GM20000 (cell line): ENCODE data around the gene LGI4.
"Not testable (repeated sequence)": the region's sequence is repeated elsewhere in the genome, so short reads cannot be mapped to it uniquely, and the experiment has no call there.

Experiments used
- DNase-seq: peaks from one replicate; pipeline ENCODE4 v3.0.0; 2012; ENCODE audit warnings: low spot score
- TF ChIP-seq, protein P1 (sequence below): IDR thresholded peaks from 2 replicates; pipeline ENCODE4 v1.5.1; 2012; ENCODE audit warnings: mild to moderate bottlenecking, control low read depth; ENCODE audit errors: extremely low read depth, missing control alignments

LGI4 gene

DNA sequence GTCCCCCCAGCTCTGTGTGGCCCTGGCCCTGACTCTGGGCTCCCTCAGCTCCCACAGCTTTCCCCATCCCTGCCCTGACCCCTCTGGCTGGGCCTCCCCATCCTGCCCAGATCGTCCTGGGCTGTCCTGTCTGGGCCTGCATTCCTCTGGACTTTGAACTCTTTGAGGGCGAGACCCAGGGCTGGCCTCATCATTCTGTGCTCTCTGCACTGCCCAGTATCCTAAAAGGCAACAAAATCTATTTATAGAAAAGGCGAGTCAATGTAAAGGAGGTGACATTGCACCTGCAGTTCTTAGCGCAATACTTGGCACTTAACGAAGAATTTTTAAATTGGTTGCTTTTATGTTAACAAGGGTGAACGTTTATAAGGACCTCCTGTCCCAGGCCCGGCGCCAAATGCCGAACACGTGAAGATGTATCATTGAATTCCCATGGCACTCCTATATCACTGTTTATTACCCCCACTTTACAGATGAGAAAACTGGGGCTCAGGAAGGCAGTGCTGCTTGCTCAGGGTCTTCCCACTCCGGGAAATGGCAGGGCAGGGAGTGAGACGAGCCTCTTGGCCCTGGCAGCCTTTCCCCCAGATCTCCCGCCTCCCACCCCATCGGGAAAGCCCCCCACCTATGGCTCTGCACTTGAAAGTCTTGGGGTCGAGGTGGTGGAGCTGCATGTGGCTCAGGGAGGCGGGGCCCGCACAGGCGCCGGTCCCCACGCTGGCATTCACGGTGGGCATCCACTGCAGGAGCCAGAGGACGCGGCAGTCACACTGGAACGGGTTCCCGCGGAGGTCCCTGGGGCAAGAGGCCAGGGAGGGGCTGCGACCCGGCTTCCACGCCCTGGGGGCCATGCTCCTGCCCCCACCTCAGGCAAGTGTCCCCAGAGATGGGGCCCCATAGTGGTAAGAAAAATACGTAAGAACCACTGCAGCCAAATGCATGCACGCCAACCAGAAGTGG, 3.8 kb downstream of the LGI4 start:
- TF ChIP-seq, protein P1, sequence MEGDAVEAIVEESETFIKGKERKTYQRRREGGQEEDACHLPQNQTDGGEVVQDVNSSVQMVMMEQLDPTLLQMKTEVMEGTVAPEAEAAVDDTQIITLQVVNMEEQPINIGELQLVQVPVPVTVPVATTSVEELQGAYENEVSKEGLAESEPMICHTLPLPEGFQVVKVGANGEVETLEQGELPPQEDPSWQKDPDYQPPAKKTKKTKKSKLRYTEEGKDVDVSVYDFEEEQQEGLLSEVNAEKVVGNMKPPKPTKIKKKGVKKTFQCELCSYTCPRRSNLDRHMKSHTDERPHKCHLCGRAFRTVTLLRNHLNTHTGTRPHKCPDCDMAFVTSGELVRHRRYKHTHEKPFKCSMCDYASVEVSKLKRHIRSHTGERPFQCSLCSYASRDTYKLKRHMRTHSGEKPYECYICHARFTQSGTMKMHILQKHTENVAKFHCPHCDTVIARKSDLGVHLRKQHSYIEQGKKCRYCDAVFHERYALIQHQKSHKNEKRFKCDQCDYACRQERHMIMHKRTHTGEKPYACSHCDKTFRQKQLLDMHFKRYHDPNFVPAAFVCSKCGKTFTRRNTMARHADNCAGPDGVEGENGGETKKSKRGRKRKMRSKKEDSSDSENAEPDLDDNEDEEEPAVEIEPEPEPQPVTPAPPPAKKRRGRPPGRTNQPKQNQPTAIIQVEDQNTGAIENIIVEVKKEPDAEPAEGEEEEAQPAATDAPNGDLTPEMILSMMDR, result no peak

GRCh38 chr19:35129724-35130274, 5.1 kb downstream of the LGI4 start:
- DNase-seq, result not testable (repeated sequence)

More for the DNA sequence above, 3.8 kb downstream of the LGI4 start:
- DNase-seq, result no peak

- TF ChIP-seq, protein P1, result no peak
- no peak for DNase-seq
These were observed 6.3 kb downstream of the LGI4 start for GRCh38 chr19:35128398-35129057.

DNA sequence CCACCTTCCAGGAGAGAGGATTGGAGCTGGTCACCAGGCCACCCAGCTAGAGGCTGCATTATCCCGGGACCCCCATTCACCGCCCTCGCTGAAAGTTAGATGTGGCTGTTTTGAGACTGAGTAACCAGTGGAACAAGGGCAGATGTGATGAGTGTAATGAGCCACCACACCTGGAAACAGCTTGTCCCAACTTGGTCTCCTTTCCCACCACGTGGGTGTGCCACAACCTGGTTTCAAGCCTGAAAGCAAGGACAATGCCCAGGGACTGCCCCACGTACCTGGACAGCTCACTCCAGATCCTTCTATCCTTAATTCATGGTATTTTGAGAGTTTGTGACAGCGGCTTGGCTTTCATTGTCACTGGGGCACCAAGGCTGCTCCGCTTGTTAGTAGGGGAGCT, 7.0 kb downstream of the LGI4 start:
- no peak for DNase-seq
- TF ChIP-seq, protein P1, result no peak

DNA sequence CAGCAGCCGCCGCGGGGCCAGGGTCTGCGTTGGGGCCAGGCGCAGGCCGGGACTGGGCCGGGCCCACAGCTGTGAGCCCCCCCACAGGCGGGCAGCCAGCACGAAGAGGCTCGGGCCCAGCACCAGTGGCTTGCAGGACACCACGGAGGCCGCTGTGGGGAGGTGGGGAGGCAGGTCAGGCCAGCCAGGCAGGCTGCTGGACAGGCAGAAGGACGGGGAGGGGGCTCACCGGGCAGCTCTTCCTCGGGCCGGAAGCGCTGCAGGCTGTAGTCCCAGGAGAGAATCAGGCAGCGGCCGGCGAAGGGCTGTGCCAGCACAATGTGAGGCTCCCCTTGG, 8.3 kb downstream of the LGI4 start:
- TF ChIP-seq, protein P1, result no peak
- no peak for DNase-seq

- TF ChIP-seq, protein P1, result no peak
- no peak for DNase-seq
These were observed 8.9 kb downstream of the LGI4 start for GRCh38 chr19:35125749-35126623.

DNA sequence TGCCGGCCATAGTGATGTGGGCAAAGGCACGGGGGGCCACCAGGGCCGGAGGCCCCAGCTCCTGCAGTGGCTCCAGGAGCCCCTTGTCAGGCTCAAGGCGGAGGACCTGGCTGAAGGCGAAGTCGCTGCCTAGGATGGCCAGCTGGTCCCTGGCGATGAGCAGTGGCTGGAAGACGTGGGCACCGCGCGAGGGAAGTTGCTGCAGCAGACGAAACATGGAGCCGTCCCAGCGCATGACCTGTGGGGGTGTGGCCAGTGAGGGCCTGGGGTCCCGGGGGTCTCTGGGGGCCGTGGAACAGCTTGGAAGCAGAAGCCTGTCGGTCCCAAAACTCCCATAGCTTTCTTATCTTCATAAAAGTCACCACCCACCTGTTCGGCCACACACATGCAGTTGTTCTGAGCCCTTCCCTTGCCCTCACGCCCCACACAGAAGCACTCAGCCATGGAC, 9.6 kb downstream of the LGI4 start:
- DNase-seq, result no peak
- TF ChIP-seq, protein P1, result no peak
